Measurements from ENCODE around the gene GPR158.

The GPR158 gene

GRCh38 chr10:25210265-25210664 is 35.5 kb downstream of the GPR158 start:
- Histone ChIP-seq H3K9me3 (ENCODE audit: control insufficient read depth, low read length) (no peaks in the 10 kb centered on the region), H3K4me1 (ENCODE audit: control insufficient read depth, insufficient read depth, low read length) (no peaks in the 10 kb centered on the region), H3K9ac (ENCODE audit: low read length) (no peak overlapping the region), H3K36me3 (ENCODE audit: control insufficient read depth, insufficient read depth, low read length) (no peaks in the 10 kb centered on the region), H3K27me3 (ENCODE audit: control insufficient read depth, insufficient read depth, low read length) (no peaks in the 10 kb centered on the region), H3K4me3 (ENCODE audit: low read length) (no peak overlapping the region)

- Histone ChIP-seq H3K27me3 (ENCODE audit: control insufficient read depth, insufficient read depth, low read length) (no peaks in the 10 kb centered on the region), H3K36me3 (ENCODE audit: control insufficient read depth, insufficient read depth, low read length) (no peaks in the 10 kb centered on the region), H3K9ac (ENCODE audit: low read length) (no peak overlapping the region), H3K4me1 (ENCODE audit: control insufficient read depth, insufficient read depth, low read length) (no peaks in the 10 kb centered on the region), H3K9me3 (ENCODE audit: control insufficient read depth, low read length) (no peaks in the 10 kb centered on the region), H3K4me3 (ENCODE audit: low read length) (no peak overlapping the region)
Measured at GRCh38 chr10:25220156-25220555, 45.4 kb downstream of the GPR158 start.

GRCh38 chr10:25222085-25222660 is 47.4 kb downstream of the GPR158 start:
- no peaks in the 10 kb centered on the region for H3K27me3 ChIP-seq (ENCODE audit: control insufficient read depth, insufficient read depth, low read length)
- no peaks in the 10 kb centered on the region for H3K4me1 ChIP-seq (ENCODE audit: control insufficient read depth, insufficient read depth, low read length)
- H3K9ac ChIP-seq (ENCODE audit: low read length) = no peak overlapping the region
- no peaks in the 10 kb centered on the region for H3K36me3 ChIP-seq (ENCODE audit: control insufficient read depth, insufficient read depth, low read length)
- H3K9me3 ChIP-seq (ENCODE audit: control insufficient read depth, low read length) = no peaks in the 10 kb centered on the region
- no peak overlapping the region for H3K4me3 ChIP-seq (ENCODE audit: low read length)

- Histone ChIP-seq H3K36me3 (ENCODE audit: control insufficient read depth, insufficient read depth, low read length) (no peaks in the 10 kb centered on the region), H3K4me1 (ENCODE audit: control insufficient read depth, insufficient read depth, low read length) (no peaks in the 10 kb centered on the region), H3K27me3 (ENCODE audit: control insufficient read depth, insufficient read depth, low read length) (no peaks in the 10 kb centered on the region), H3K9ac (ENCODE audit: low read length) (no peak overlapping the region), H3K9me3 (ENCODE audit: control insufficient read depth, low read length) (no peaks in the 10 kb centered on the region), H3K4me3 (ENCODE audit: low read length) (no peak overlapping the region)
Measured at GRCh38 chr10:25226775-25227682, 52.2 kb downstream of the GPR158 start.

- H3K4me3 ChIP-seq (ENCODE audit: low read length) = no peak overlapping the region
- H3K4me1 ChIP-seq (ENCODE audit: control insufficient read depth, insufficient read depth, low read length) = no peaks in the 10 kb centered on the region
- H3K27me3 ChIP-seq (ENCODE audit: control insufficient read depth, insufficient read depth, low read length) = no peaks in the 10 kb centered on the region
- H3K9ac ChIP-seq (ENCODE audit: low read length) = no peak overlapping the region
- no peaks in the 10 kb centered on the region for H3K9me3 ChIP-seq (ENCODE audit: control insufficient read depth, low read length)
- no peaks in the 10 kb centered on the region for H3K36me3 ChIP-seq (ENCODE audit: control insufficient read depth, insufficient read depth, low read length)
Measured at GRCh38 chr10:25231751-25232150, 57.0 kb downstream of the GPR158 start.

- Histone ChIP-seq H3K27me3 (ENCODE audit: control insufficient read depth, insufficient read depth, low read length) (no peaks in the 10 kb centered on the region), H3K4me1 (ENCODE audit: control insufficient read depth, insufficient read depth, low read length) (no peaks in the 10 kb centered on the region), H3K4me3 (ENCODE audit: low read length) (no peak overlapping the region), H3K36me3 (ENCODE audit: control insufficient read depth, insufficient read depth, low read length) (no peaks in the 10 kb centered on the region), H3K9ac (ENCODE audit: low read length) (no peak overlapping the region), H3K9me3 (ENCODE audit: control insufficient read depth, low read length) (no peaks in the 10 kb centered on the region)
Measured at GRCh38 chr10:25232204-25232603, 57.4 kb downstream of the GPR158 start.

GRCh38 chr10:25245165-25245564 is 70.4 kb downstream of the GPR158 start:
- H3K27me3 ChIP-seq (ENCODE audit: control insufficient read depth, insufficient read depth, low read length) = no peaks in the 10 kb centered on the region
- H3K4me1 ChIP-seq (ENCODE audit: control insufficient read depth, insufficient read depth, low read length) = no peaks in the 10 kb centered on the region
- H3K4me3 ChIP-seq (ENCODE audit: low read length) = no peak overlapping the region
- no peaks in the 10 kb centered on the region for H3K9me3 ChIP-seq (ENCODE audit: control insufficient read depth, low read length)
- no peak overlapping the region for H3K9ac ChIP-seq (ENCODE audit: low read length)
- H3K36me3 ChIP-seq (ENCODE audit: control insufficient read depth, insufficient read depth, low read length) = no peaks in the 10 kb centered on the region

GRCh38 chr10:25257646-25258045 is 82.8 kb downstream of the GPR158 start:
- H3K4me1 ChIP-seq (ENCODE audit: control insufficient read depth, insufficient read depth, low read length) = no peaks in the 10 kb centered on the region
- H3K9me3 ChIP-seq (ENCODE audit: control insufficient read depth, low read length) = no peaks in the 10 kb centered on the region
- H3K36me3 ChIP-seq (ENCODE audit: control insufficient read depth, insufficient read depth, low read length) = no peaks in the 10 kb centered on the region
- no peak overlapping the region for H3K4me3 ChIP-seq (ENCODE audit: low read length)
- no peaks in the 10 kb centered on the region for H3K27me3 ChIP-seq (ENCODE audit: control insufficient read depth, insufficient read depth, low read length)
- no peak overlapping the region for H3K9ac ChIP-seq (ENCODE audit: low read length)

- no peak overlapping the region for H3K4me3 ChIP-seq (ENCODE audit: low read length)
Measured at GRCh38 chr10:25261110-25261509, 86.3 kb downstream of the GPR158 start.

GRCh38 chr10:25261558-25261957 is 86.8 kb downstream of the GPR158 start:
- no peaks in the 10 kb centered on the region for H3K4me1 ChIP-seq (ENCODE audit: control insufficient read depth, insufficient read depth, low read length)
- H3K36me3 ChIP-seq (ENCODE audit: control insufficient read depth, insufficient read depth, low read length) = no peaks in the 10 kb centered on the region
- H3K4me3 ChIP-seq (ENCODE audit: low read length) = no peak overlapping the region
- H3K27me3 ChIP-seq (ENCODE audit: control insufficient read depth, insufficient read depth, low read length) = no peaks in the 10 kb centered on the region
- H3K9me3 ChIP-seq (ENCODE audit: control insufficient read depth, low read length) = no peaks in the 10 kb centered on the region
- no peak overlapping the region for H3K9ac ChIP-seq (ENCODE audit: low read length)

More at GRCh38 chr10:25261110-25261509, 86.3 kb downstream of the GPR158 start:
- no peaks in the 10 kb centered on the region for H3K4me1 ChIP-seq (ENCODE audit: control insufficient read depth, insufficient read depth, low read length)
- H3K27me3 ChIP-seq (ENCODE audit: control insufficient read depth, insufficient read depth, low read length) = no peaks in the 10 kb centered on the region
- H3K9ac ChIP-seq (ENCODE audit: low read length) = no peak overlapping the region
- no peaks in the 10 kb centered on the region for H3K9me3 ChIP-seq (ENCODE audit: control insufficient read depth, low read length)
- no peaks in the 10 kb centered on the region for H3K36me3 ChIP-seq (ENCODE audit: control insufficient read depth, insufficient read depth, low read length)

GRCh38 chr10:25263931-25264330 is 89.1 kb downstream of the GPR158 start:
- H3K36me3 ChIP-seq (ENCODE audit: control insufficient read depth, insufficient read depth, low read length) = no peaks in the 10 kb centered on the region
- H3K4me3 ChIP-seq (ENCODE audit: low read length) = no peak overlapping the region
- no peaks in the 10 kb centered on the region for H3K4me1 ChIP-seq (ENCODE audit: control insufficient read depth, insufficient read depth, low read length)
- H3K27me3 ChIP-seq (ENCODE audit: control insufficient read depth, insufficient read depth, low read length) = no peaks in the 10 kb centered on the region
- H3K9me3 ChIP-seq (ENCODE audit: control insufficient read depth, low read length) = no peaks in the 10 kb centered on the region
- no peak overlapping the region for H3K9ac ChIP-seq (ENCODE audit: low read length)

GRCh38 chr10:25278180-25278579 is 103.4 kb downstream of the GPR158 start:
- no peaks in the 10 kb centered on the region for H3K27me3 ChIP-seq (ENCODE audit: control insufficient read depth, insufficient read depth, low read length)
- H3K4me1 ChIP-seq (ENCODE audit: control insufficient read depth, insufficient read depth, low read length) = no peaks in the 10 kb centered on the region
- H3K9ac ChIP-seq (ENCODE audit: low read length) = no peak overlapping the region
- no peak overlapping the region for H3K4me3 ChIP-seq (ENCODE audit: low read length)
- no peaks in the 10 kb centered on the region for H3K36me3 ChIP-seq (ENCODE audit: control insufficient read depth, insufficient read depth, low read length)
- H3K9me3 ChIP-seq (ENCODE audit: control insufficient read depth, low read length) = no peaks in the 10 kb centered on the region

Data from mucosa of stomach (tissue), 1 donor.